ENCODE measurements around the gene BTN3A1.
"Not testable (repeated sequence)": the region's sequence is repeated elsewhere in the genome, so short reads cannot be mapped to it uniquely, and the experiment has no call there.

BTN3A1 gene

GRCh38 chr6:26428206-26428605 lies 26.1 kb downstream of the BTN3A1 start:
- H3K36me3 ChIP-seq (ENCODE audit: control insufficient read depth, insufficient read depth, low read length) = peaks cover 45% of the 10 kb centered on the region
- no peak overlapping the region for H3K4me3 ChIP-seq (ENCODE audit: low read depth, low read length)
- no peaks in the 10 kb centered on the region for H3K9me3 ChIP-seq (ENCODE audit: control insufficient read depth, insufficient read depth, low read length)
- no peaks in the 10 kb centered on the region for H3K27me3 ChIP-seq (ENCODE audit: control insufficient read depth, insufficient read depth, low read length)
- no peak overlapping the region for H3K27ac ChIP-seq (ENCODE audit: low read depth, low read length)
- H3K4me1 ChIP-seq (ENCODE audit: control insufficient read depth, insufficient read depth, low read length) = no peaks in the 10 kb centered on the region
- no peak overlapping the region for H3K9ac ChIP-seq (ENCODE audit: low read depth, low read length)

- peaks cover 5% of the 10 kb centered on the region; the same call in 1 of the 2 replicates for H3K9me3 ChIP-seq (ENCODE audit: control insufficient read depth, insufficient read depth, low read length)
Measured at GRCh38 chr6:26430787-26431186, 28.7 kb downstream of the BTN3A1 start.

GRCh38 chr6:26431258-26432172 lies 29.4 kb downstream of the BTN3A1 start:
- Histone ChIP-seq H3K9ac (ENCODE audit: low read depth, low read length) (no peak overlapping the region), H3K27me3 (ENCODE audit: control insufficient read depth, insufficient read depth, low read length) (no peaks in the 10 kb centered on the region), H3K9me3 (ENCODE audit: control insufficient read depth, insufficient read depth, low read length) (peaks cover 5% of the 10 kb centered on the region; the same call in 1 of the 2 replicates), H3K36me3 (ENCODE audit: control insufficient read depth, insufficient read depth, low read length) (peaks cover 37% of the 10 kb centered on the region), H3K27ac (ENCODE audit: low read depth, low read length) (no peak overlapping the region), H3K4me1 (ENCODE audit: control insufficient read depth, insufficient read depth, low read length) (no peaks in the 10 kb centered on the region), H3K4me3 (ENCODE audit: low read depth, low read length) (no peak overlapping the region)

More at GRCh38 chr6:26430787-26431186, 28.7 kb downstream of the BTN3A1 start:
- Histone ChIP-seq H3K27ac (ENCODE audit: low read depth, low read length) (no peak overlapping the region), H3K4me1 (ENCODE audit: control insufficient read depth, insufficient read depth, low read length) (no peaks in the 10 kb centered on the region), H3K36me3 (ENCODE audit: control insufficient read depth, insufficient read depth, low read length) (peaks cover 43% of the 10 kb centered on the region), H3K4me3 (ENCODE audit: low read depth, low read length) (no peak overlapping the region), H3K27me3 (ENCODE audit: control insufficient read depth, insufficient read depth, low read length) (no peaks in the 10 kb centered on the region), H3K9ac (ENCODE audit: low read depth, low read length) (no peak overlapping the region)

- Histone ChIP-seq H3K36me3 (ENCODE audit: control insufficient read depth, insufficient read depth, low read length) (peaks cover 26% of the 10 kb centered on the region), H3K9me3 (ENCODE audit: control insufficient read depth, insufficient read depth, low read length) (peaks cover 5% of the 10 kb centered on the region; the same call in 1 of the 2 replicates), H3K4me3 (ENCODE audit: low read depth, low read length) (no peak overlapping the region), H3K9ac (ENCODE audit: low read depth, low read length) (no peak overlapping the region), H3K27ac (ENCODE audit: low read depth, low read length) (no peak overlapping the region), H3K27me3 (ENCODE audit: control insufficient read depth, insufficient read depth, low read length) (no peaks in the 10 kb centered on the region), H3K4me1 (ENCODE audit: control insufficient read depth, insufficient read depth, low read length) (no peaks in the 10 kb centered on the region)
Measured at GRCh38 chr6:26432627-26433201, 30.6 kb downstream of the BTN3A1 start.

- H3K4me1 ChIP-seq (ENCODE audit: control insufficient read depth, insufficient read depth, low read length); H3K27me3 ChIP-seq (ENCODE audit: control insufficient read depth, insufficient read depth, low read length); H3K27ac ChIP-seq (ENCODE audit: low read depth, low read length); H3K9me3 ChIP-seq (ENCODE audit: control insufficient read depth, insufficient read depth, low read length); H3K9ac ChIP-seq (ENCODE audit: low read depth, low read length); H3K4me3 ChIP-seq (ENCODE audit: low read depth, low read length): not testable (repeated sequence)
- peaks cover 24% of the 10 kb centered on the region for H3K36me3 ChIP-seq (ENCODE audit: control insufficient read depth, insufficient read depth, low read length)
Measured at GRCh38 chr6:26433680-26434079, 31.6 kb downstream of the BTN3A1 start.

GRCh38 chr6:26436018-26436417 lies 33.9 kb downstream of the BTN3A1 start:
- H3K9me3 ChIP-seq (ENCODE audit: control insufficient read depth, insufficient read depth, low read length) = peaks cover 5% of the 10 kb centered on the region; the same call in 1 of the 2 replicates
- H3K36me3 ChIP-seq (ENCODE audit: control insufficient read depth, insufficient read depth, low read length) = peaks cover 11% of the 10 kb centered on the region
- H3K4me3 ChIP-seq (ENCODE audit: low read depth, low read length) = no peak overlapping the region
- H3K4me1 ChIP-seq (ENCODE audit: control insufficient read depth, insufficient read depth, low read length) = no peaks in the 10 kb centered on the region
- H3K27ac ChIP-seq (ENCODE audit: low read depth, low read length) = no peak overlapping the region
- H3K9ac ChIP-seq (ENCODE audit: low read depth, low read length) = no peak overlapping the region
- no peaks in the 10 kb centered on the region for H3K27me3 ChIP-seq (ENCODE audit: control insufficient read depth, insufficient read depth, low read length)

GRCh38 chr6:26437550-26437949 lies 35.5 kb downstream of the BTN3A1 start:
- no peaks in the 10 kb centered on the region for H3K27me3 ChIP-seq (ENCODE audit: control insufficient read depth, insufficient read depth, low read length)
- peaks cover 5% of the 10 kb centered on the region; the same call in 1 of the 2 replicates for H3K9me3 ChIP-seq (ENCODE audit: control insufficient read depth, insufficient read depth, low read length)
- no peaks in the 10 kb centered on the region for H3K4me1 ChIP-seq (ENCODE audit: control insufficient read depth, insufficient read depth, low read length)
- no peaks in the 10 kb centered on the region for H3K36me3 ChIP-seq (ENCODE audit: control insufficient read depth, insufficient read depth, low read length)
- no peak overlapping the region for H3K27ac ChIP-seq (ENCODE audit: low read depth, low read length)
- H3K4me3 ChIP-seq (ENCODE audit: low read depth, low read length) = no peak overlapping the region
- H3K9ac ChIP-seq (ENCODE audit: low read depth, low read length) = no peak overlapping the region

GRCh38 chr6:26438000-26438399 lies 35.9 kb downstream of the BTN3A1 start:
- no peaks in the 10 kb centered on the region for H3K27me3 ChIP-seq (ENCODE audit: control insufficient read depth, insufficient read depth, low read length)
- no peak overlapping the region for H3K27ac ChIP-seq (ENCODE audit: low read depth, low read length)
- H3K4me1 ChIP-seq (ENCODE audit: control insufficient read depth, insufficient read depth, low read length) = no peaks in the 10 kb centered on the region
- no peak overlapping the region for H3K4me3 ChIP-seq (ENCODE audit: low read depth, low read length)
- no peaks in the 10 kb centered on the region for H3K36me3 ChIP-seq (ENCODE audit: control insufficient read depth, insufficient read depth, low read length)
- H3K9ac ChIP-seq (ENCODE audit: low read depth, low read length) = no peak overlapping the region
- peaks cover 5% of the 10 kb centered on the region; the same call in 1 of the 2 replicates for H3K9me3 ChIP-seq (ENCODE audit: control insufficient read depth, insufficient read depth, low read length)

GRCh38 chr6:26439151-26440125 lies 37.4 kb downstream of the BTN3A1 start:
- H3K9ac ChIP-seq (ENCODE audit: low read depth, low read length) = no peak overlapping the region
- no peaks in the 10 kb centered on the region for H3K36me3 ChIP-seq (ENCODE audit: control insufficient read depth, insufficient read depth, low read length)
- H3K27me3 ChIP-seq (ENCODE audit: control insufficient read depth, insufficient read depth, low read length) = no peaks in the 10 kb centered on the region
- no peak overlapping the region for H3K27ac ChIP-seq (ENCODE audit: low read depth, low read length)
- H3K4me3 ChIP-seq (ENCODE audit: low read depth, low read length) = no peak overlapping the region
- H3K9me3 ChIP-seq (ENCODE audit: control insufficient read depth, insufficient read depth, low read length) = peaks cover under 1% of the 10 kb centered on the region; the same call in 1 of the 2 replicates
- no peaks in the 10 kb centered on the region for H3K4me1 ChIP-seq (ENCODE audit: control insufficient read depth, insufficient read depth, low read length)

- Histone ChIP-seq H3K27me3 (ENCODE audit: control insufficient read depth, insufficient read depth, low read length) (no peaks in the 10 kb centered on the region), H3K9ac (ENCODE audit: low read depth, low read length) (no peak overlapping the region), H3K4me1 (ENCODE audit: control insufficient read depth, insufficient read depth, low read length) (no peaks in the 10 kb centered on the region), H3K36me3 (ENCODE audit: control insufficient read depth, insufficient read depth, low read length) (no peaks in the 10 kb centered on the region), H3K4me3 (ENCODE audit: low read depth, low read length) (no peak overlapping the region), H3K9me3 (ENCODE audit: control insufficient read depth, insufficient read depth, low read length) (no peaks in the 10 kb centered on the region), H3K27ac (ENCODE audit: low read depth, low read length) (no peak overlapping the region)
Measured at GRCh38 chr6:26440977-26441358, 38.9 kb downstream of the BTN3A1 start.
